GM19452 (cell line): ENCODE data around the gene TAF3.
"Not testable (repeated sequence)": the region's sequence is repeated elsewhere in the genome, so short reads cannot be mapped to it uniquely, and the experiment has no call there.

Experiments used
- ATAC-seq: cut with Tn5 transposase; IDR thresholded peaks from one replicate; pipeline ENCODE4 v1.9.1; 2021; ENCODE audit not compliant: unreplicated experiment

The TAF3 gene

DNA sequence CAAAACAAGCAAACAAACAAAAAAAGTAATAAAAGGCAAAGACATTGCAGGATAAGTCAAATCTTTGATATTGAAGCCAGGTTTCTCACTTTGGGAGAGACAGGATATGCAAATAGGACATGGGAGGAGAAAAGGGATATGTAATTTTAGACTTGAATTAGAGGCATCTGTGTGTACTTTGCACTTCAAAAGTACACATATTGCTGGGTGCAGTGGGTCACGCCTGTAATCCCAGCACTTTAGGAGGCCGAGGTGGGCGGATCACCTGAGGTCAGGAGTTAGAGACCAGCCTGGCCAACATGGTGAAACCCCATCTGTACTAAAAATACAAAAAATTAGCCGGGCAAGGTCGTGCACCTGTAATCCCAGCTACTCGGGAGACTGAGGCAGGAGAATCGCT, 6.6 kb upstream of the TAF3 start:
- ATAC-seq = not testable (repeated sequence)

DNA sequence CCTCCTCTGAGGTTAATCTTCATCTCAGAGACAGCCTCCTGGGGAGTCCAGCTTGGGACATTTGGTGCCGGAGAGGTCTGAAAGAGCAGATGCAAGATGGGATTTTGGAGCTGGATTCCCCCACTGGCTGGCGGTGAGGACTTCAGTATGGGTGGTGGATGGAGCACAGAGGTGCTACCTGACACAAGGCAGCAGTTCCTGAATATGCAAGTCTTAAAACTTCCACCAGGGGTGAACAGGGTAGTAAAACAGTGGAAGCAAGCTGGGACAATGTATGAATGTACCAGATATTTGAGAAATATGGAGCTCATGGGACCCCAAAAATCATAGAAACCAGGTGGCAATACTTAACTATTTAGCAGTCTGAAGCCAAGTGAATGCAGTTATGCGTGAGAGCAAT, 4.8 kb upstream of the TAF3 start:
- no peak for ATAC-seq

DNA sequence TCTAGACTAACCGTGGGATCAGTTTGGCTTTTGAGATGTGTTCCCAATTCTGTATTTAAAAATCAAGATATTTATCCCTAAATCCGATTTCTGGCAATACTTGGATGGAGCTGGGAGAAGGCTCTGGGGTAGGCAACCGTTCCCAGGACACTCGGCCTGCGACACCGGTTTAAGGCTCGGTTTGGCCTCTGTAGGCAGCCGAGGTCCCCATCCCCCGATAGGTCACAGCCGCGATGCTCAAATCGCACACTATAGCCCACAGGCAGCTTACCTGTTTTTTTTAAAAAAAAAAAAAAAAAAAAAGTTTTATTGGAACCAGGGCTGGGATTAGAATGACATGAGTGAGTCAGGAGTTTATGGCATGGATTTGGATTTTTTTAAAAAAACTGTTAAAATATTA, 729 bp upstream of the TAF3 start:
- ATAC-seq = no peak

DNA sequence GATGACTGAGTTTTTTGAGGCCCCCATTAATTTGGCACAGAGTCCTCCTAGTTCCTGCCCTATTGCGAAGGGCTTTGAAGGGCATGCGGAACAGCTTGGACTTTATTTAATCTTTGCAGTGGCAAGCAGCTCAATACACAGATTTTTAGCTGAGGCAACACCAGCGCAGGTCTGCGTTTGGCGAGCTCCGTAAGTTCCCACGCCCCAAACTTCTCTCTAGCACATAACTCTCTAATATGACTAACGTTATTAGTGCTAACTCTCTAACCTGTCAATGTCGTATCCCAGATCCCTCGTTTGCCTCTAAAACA, 366 bp upstream of the TAF3 start:
- peak; percentile 14 for ATAC-seq

DNA sequence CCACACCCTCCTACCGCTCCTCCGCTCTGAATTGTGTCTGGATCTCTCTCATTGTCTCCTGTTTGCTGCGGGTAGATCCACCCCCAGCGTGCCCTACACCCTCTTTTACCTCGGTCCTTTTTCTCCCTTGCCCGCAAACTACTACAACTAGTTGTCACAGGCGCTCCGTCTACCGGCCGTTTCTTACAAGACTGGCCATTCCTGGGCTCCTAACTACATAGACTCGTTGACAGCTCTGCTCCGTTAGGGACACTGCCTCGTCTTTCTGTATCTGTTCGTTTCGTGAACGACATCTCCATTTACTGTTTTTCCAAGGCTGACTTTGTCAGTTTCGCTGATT, 786 bp downstream of the TAF3 start:
- peak; percentile 41 for ATAC-seq

DNA sequence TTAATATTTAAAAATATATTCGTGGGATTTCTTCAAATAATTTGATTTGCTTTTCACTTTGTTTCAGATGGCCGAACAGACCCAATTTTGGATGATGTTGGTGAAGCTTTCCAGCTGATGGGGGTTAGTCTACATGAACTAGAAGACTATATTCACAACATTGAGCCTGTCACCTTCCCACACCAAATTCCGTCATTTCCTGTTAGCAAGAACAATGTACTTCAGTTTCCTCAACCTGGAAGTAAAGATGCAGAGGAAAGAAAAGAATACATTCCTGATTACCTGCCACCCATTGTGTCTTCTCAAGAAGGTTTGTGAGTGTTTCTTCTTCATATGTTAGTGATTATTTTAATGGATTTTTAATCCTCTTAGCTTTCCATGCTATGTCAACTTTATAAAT, 5.9 kb downstream of the TAF3 start:
- no peak for ATAC-seq

DNA sequence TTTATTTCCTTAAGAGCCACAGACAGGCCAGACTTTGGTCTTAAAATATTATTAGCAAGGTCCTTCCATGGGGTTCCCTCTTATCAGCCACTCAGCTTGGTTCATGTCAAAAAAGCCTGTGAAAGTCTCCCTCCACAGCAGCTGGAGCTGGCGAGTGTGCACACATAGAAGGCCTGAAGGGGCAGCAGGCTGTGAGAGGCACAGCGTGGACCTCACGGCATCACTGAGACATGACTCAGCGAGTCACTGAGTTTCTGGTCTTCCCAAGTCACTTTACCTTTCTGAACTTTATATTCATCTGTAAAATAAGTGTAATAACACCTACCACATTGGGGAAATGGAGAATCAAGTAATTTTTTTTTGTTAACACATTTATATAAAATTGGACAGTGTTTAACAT, 8.7 kb downstream of the TAF3 start:
- ATAC-seq = no peak

DNA sequence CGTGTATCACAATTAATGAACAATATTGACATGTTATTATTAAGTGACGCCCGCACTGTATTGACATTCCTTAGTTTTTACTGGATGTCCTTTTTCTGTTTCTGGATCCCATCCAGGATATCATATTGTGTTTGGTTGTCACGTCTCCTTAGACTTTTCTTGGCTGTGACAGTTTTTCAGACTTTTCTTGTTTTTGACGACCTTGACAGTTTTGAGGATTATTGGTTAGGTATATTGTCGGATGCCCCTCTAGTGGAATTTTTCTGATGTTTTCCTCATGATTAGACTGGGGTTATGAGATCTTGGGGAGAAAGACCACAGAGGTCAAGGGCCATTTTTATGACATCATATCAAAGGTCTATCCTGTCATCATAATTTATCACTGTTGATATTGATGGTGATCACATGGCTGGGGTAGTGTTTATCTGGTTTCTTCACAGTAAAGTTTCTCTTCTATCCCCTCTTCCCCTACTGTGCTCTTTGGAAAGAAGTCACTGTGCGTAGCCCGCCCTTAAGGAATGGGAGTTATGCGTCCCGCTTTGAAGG, 11.1 kb downstream of the TAF3 start:
- ATAC-seq = no peak

DNA sequence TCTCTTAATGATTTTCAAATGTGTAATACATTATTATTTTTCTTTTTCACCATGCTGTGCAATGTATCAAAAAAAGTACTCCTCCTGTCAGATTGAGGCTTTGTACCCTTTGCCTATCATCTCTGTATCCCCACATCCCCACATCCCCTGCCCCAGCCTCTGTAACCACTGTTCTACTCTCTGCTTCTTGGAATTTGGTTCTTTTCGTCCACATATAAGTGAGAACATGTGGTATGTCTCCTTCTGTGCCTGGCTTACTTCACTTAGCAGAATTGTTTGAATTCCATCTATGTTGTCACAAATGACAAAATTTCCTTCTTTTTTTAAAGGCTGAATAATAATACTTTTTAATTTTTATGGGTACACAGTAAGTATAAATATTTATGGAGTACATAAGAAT, 13.8 kb downstream of the TAF3 start:
- no peak for ATAC-seq

DNA sequence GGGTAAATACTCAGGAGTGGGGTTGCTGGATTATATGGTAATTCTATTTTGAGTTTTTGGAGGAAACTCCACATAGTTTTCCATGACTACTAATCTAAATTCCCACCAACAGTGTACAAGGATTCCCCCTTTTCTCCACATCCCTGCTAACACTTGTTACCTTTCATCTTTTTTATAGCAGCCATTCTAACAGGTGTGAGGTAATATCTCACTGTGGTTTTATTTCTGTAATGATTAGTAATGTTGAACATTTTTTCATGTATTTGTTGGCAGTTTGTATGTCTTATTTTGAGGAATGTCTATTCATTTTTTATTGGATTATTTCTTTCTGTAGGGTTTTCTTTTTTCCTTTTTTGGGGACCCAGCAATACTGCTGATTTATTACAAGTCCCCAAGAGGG, 14.9 kb downstream of the TAF3 start:
- ATAC-seq = no peak

DNA sequence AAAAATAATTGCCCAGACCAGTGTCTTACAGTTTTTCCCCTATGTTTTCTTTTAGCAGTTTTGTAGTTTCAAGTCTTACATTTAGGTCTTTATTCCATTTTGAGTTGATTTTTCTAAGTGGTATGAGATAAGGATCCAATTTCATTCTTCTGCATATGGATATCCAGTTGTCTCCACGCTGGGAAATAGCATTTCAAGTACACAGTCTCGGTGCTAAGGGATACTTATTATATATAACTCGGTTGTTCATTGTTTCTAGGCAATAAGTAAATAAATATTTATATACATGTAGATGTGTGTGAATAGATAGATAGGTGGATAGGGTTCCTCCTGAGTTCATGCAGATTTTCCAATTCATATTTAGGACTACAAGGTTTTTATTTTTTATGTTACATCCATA, 16.0 kb downstream of the TAF3 start:
- ATAC-seq = no peak

DNA sequence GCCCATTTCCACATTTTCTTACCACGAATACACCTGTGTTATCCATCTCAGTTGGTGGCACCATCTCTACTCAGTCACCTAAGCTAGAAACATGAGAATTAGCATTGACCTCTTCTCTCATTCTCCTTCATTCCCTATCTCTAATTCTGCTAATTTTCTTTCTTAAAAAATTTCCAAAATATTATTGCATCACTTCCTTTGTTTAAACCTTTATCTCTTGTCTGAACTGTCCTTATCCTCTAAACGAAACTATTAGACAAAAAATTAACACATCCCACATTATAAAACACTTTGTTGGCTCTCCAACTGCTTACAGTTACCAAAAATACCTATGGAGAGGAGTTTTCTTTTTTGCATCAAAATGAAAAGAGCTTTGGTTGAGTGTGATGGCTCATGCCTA, 18.3 kb downstream of the TAF3 start:
- no peak for ATAC-seq

DNA sequence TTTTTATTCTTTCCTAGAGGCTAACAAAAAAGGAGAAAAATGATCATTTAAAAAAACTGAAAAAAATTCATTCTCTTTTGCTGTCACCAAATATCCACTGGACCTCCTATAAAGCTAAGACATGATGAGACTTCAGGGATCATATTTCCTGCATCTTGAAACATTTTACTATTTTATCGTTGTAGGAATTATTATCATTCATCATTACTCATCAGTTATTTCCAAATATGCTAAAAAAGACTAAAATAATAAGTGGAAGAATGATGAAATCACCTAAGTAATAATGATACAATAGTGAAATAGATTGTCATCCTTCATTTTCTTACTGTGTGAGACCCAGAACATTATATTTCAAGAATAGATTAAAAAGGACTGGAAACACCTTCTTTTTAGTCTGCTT, 28.3 kb downstream of the TAF3 start:
- ATAC-seq = no peak

DNA sequence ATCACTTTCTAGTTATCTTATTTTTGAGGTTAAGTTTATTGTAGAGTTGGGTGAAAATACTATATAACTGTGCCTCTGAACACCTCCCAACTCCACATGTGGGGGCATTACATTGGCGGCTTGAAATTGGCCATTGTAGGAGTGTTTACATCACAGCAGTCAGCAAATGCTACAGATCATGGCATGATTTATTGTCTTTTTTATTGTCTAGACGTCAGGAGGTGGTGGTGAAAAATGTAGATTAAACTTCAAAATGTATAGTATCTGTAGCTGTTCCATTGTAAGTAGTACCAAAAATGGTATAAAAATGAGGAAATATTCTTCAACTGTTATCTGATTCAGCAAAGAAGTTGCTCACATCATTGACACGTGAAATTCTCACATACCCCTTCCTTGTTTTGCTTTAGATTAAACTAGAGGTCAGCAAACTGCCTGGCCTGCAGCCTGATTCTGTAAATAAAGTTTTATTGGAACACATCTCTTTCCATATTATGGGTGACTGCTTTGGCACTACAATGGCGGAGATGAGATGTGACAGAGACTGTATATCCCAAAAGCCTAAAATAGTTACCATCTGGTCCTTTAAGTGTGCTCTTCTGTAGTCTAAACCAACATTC, 35.0 kb downstream of the TAF3 start:
- no peak for ATAC-seq

DNA sequence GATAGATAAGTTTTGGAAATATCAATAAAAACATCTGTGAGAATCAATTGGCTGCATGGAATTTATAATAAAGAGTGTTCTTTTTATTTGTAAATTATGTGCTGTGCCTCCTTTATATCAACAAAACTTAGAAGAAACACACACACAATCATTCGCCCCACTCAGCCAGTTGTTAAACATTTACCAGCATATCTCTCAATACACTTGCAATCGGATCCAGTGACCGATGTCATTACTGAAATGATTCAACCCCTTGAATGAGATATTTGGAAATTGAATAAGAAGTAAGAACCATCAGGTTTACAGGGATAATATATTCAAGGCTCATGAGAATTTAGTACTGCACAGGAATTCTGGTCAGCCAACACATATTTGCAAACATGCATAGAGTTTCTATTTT, 35.6 kb downstream of the TAF3 start:
- ATAC-seq = no peak

DNA sequence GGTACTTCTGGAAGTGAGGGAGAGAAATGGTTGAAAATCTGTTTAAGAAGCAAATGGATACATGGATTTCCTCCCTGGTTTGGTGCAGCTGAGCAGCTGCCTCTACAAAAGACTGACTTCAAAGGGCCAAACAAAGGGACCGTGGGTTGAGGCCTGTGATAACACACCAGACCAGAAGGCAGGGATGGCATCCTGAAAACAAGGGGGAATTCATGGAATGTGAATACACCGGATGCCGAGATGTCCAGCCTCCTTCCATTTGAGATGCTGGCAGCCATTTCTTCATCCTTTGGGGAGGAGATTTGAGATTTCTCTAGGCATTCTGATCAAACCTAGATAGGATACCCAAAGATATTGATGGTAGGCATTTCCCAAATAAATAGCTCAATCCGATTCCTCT, 36.9 kb downstream of the TAF3 start:
- no peak for ATAC-seq

DNA sequence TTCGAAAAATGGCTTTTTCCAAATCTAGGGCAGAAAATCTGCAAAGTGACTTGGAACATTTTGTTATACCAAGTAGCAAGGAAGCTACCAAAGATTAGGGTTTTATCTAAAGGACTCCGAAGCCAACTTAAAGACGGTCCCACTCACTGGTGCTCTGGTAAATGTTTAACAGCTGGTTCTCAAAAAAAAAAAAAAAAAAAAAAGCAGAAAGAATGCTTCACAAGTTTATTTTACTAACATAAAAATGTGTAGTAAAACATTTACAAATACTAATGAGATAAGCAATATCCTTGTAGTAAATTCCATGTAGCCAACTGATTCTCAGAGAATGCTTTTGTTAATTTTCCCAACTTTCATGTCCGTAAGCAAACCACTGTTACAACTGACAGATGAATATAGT, 38.4 kb downstream of the TAF3 start:
- ATAC-seq = no peak

DNA sequence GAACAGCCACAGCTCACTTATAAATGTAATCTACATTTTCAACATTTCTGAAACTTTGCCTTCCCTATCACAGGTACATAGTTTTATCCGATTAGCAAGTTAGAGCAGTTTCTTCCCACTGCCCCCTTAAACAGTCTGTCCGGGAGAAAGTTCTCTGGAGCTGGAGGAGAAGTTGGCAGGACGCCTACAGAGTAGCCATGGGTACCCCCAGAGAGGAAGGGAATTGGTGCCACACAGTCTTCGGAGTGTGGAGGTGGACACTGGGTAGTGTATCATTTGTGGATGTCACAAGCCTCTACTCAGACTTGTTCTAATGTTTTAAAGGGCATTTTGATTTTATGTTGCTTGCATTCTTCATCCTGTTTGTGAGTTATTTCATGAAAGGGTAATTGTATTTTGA, 39.0 kb downstream of the TAF3 start:
- ATAC-seq = no peak

DNA sequence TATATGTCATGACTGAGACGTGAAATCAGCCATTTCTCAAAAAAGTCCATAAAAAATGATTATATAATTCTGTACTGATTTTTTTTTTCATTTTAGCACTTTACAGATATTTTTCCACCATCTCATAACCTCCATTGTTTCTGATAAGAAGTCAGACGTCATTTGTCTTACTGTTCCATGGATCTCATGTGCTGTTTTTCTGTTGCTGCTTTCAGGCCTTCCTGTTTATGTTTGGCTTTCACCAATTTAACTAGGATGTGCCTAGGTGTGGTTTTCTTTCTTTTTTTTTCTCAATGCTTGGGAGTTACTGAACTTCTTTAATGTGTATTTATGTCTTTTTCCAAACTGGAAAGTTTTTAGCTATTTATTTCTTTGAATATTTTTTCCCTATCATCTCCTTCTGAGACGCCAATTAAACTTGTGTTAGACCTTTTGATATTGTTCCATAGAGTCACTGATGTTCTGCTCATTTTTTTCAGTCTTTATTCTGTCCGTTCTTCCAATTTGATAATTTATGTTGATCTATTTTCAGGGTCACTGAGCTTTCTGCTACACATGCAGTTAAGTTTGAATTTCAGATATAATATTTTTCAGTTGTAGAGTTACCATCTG, 43.3 kb downstream of the TAF3 start:
- no peak for ATAC-seq

DNA sequence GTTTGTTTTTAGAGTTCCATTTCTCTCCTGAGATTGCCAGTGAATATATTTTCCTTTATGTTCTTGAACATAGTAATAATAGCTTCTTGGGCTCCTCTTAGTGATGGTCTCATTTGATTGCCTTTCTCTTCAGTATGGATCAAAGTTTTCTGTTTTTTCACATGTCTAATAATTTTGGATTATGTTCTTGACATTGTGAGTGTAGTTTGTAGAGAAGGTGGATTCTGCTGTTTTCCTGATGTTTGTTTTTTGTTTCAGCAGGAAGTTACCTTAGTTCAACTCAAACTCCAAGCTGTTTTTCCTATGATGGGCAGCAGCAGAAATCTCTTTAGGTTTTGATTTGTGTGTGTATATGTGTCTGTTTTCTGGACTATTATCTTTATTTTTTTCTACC, 43.8 kb downstream of the TAF3 start:
- no peak for ATAC-seq

DNA sequence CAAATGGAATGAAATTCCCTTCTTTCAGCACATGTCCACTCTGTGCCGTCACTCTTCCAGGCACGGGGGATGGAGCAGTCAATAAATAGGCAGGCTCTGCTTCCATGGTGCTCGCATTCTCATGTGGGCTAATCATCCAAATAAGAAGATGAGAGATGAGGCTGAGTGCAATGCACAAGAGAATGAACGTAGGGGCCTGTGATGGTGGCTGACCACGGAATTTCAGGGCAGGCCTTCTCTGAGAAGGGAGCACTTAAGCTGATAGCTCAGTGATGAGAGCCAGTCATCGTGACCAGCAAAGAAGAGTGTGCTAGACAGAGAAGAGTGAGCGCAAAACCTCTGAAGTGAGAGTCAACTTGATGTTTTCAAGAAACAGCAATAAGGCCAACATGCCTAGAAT, 47.9 kb downstream of the TAF3 start:
- no peak for ATAC-seq

DNA sequence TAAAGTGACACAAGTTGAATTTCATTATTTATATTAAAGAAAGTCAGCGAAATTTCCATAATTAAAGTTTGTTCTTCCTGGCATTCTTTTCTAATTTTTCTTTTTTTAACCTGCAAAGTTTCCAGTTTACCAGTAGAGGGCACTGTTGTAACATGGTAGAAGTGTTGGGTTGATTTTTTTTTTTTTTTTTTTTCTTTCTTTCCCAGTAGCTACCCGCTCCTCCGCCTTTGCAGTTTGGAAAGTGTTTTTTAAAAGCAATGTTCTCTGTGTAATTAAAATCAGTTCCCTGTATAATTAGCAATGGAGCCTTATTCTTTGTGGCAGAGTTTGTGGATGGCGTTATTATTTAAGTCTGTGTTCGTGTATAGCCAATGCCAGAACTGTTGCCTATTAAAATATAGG, 53.7 kb downstream of the TAF3 start:
- no peak for ATAC-seq

DNA sequence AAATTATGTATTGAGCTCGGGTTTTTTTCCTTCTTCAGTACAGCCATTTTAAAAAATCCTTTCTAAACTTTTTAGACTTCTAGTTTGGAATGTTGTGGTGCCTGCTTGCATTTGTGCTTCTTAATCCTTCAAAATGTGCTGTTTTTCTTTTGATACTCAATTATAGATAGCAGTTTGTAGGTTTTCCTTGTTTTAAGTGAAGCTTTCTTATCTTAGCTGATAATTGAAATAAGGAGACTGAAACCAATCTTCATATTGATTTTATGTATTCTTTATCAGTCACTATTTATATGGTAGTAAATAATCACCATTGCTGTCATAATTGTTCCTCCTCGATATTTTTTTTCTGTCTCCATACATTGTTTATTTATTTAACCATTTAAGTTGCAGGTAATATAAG, 56.6 kb downstream of the TAF3 start:
- ATAC-seq = no peak
